ENCODE results near the gene PANK4. TPM values are rescaled to one million over a fixed set of nuclear protein-coding genes. Genes with fewer than 3 reads are reported as not detected.

The PANK4 gene
- total RNA-seq, 6 experiments from 2014 or later: 9.6 to 18.9 (median 13.4) TPM

- H3K27me3 ChIP-seq: peaks cover 0 to 5% of the 10 kb centered on the region in 2 donors
- no peak for TF ChIP-seq CTCF (IDR thresholded peaks at IDR 0.05)
- no peak for TF ChIP-seq POLR2A (IDR thresholded peaks at IDR 0.05)
- DNase-seq (no peak), ATAC-seq (no peak)
- H3K9me3 ChIP-seq: no peaks in the 10 kb centered on the region
- H3K27ac ChIP-seq: no peak overlapping the region
- peaks cover 0 to 22% (median 7%) of the 10 kb centered on the region in 4 donors for H3K4me1 ChIP-seq
- H3K36me3 ChIP-seq: no peaks in the 10 kb centered on the region
- H3K4me3 ChIP-seq: no peak overlapping the region
- intact Hi-C loops (cut with DNase I): no loop called here
- no CpG with 5 or more reads among the region's 15 CpGs for WGBS (ENCODE audit: insufficient coverage, low coverage, low lambda C conversion rate, missing lambda C conversion rate)
These were observed 54.8 kb downstream of the PANK4 start for GRCh38 chr1:2471587-2472001.

GRCh38 chr1:2471159-2471471, 55.3 kb downstream of the PANK4 start:
- no CpG with 5 or more reads among the region's 7 CpGs for WGBS (ENCODE audit: insufficient coverage, low coverage, low lambda C conversion rate, missing lambda C conversion rate)

GRCh38 chr1:2470290-2471158, 55.9 kb downstream of the PANK4 start:
- Histone ChIP-seq H3K9me3 (no peaks in the 10 kb centered on the region), H3K36me3 (no peaks in the 10 kb centered on the region), H3K4me3 (no peak overlapping the region), H3K27ac (no peak overlapping the region), H3K27me3 (peaks cover 0 to 8% of the 10 kb centered on the region in 2 donors), H3K4me1 (peaks cover 0 to 15% (median 5%) of the 10 kb centered on the region in 4 donors)
- intact Hi-C loops (cut with DNase I): no loop called here
- 28% methylated on average over 4 of the region's 27 CpGs for WGBS (ENCODE audit: insufficient coverage, low coverage, low lambda C conversion rate, missing lambda C conversion rate)
- TF ChIP-seq CTCF (IDR thresholded peaks at IDR 0.05): no peak
- TF ChIP-seq POLR2A (IDR thresholded peaks at IDR 0.05): no peak
- ATAC-seq: no peak
- DNase-seq: no peak

More at GRCh38 chr1:2471159-2471471, 55.3 kb downstream of the PANK4 start:
- peaks cover 0 to 8% of the 10 kb centered on the region in 2 donors for H3K27me3 ChIP-seq
- no peak for TF ChIP-seq POLR2A (IDR thresholded peaks at IDR 0.05)
- no peaks in the 10 kb centered on the region for H3K9me3 ChIP-seq
- H3K36me3 ChIP-seq: no peaks in the 10 kb centered on the region
- no peak overlapping the region for H3K4me3 ChIP-seq
- intact Hi-C loops (cut with DNase I): no loop called here
- peaks cover 0 to 21% (median 7%) of the 10 kb centered on the region in 4 donors for H3K4me1 ChIP-seq
- ATAC-seq: no peak
- no peak overlapping the region for H3K27ac ChIP-seq
- DNase-seq: no peak

GRCh38 chr1:2469103-2469940, 57.1 kb downstream of the PANK4 start:
- DNase-seq (no peak), ATAC-seq (no peak)
- peaks cover 0 to 8% of the 10 kb centered on the region in 2 donors for H3K27me3 ChIP-seq
- intact Hi-C loops (cut with DNase I): no loop called here
- no peak overlapping the region for H3K27ac ChIP-seq
- no peak for TF ChIP-seq CTCF (IDR thresholded peaks at IDR 0.05)
- H3K4me1 ChIP-seq: peaks cover 0 to 3% (median 0%) of the 10 kb centered on the region in 4 donors
- WGBS (ENCODE audit: insufficient coverage, low coverage, low lambda C conversion rate, missing lambda C conversion rate): no CpG with 5 or more reads among the region's 25 CpGs
- no peaks in the 10 kb centered on the region for H3K36me3 ChIP-seq
- no peak overlapping the region for H3K4me3 ChIP-seq
- H3K9me3 ChIP-seq: no peaks in the 10 kb centered on the region

- 13% methylated on average over 3 of the region's 10 CpGs for WGBS (ENCODE audit: insufficient coverage, low coverage, low lambda C conversion rate, missing lambda C conversion rate)
- Histone ChIP-seq H3K36me3 (no peaks in the 10 kb centered on the region), H3K27me3 (peaks cover 0 to 8% of the 10 kb centered on the region in 2 donors), H3K9me3 (no peaks in the 10 kb centered on the region), H3K4me1 (no peaks in the 10 kb centered on the region), H3K4me3 (no peak overlapping the region), H3K27ac (no peak overlapping the region)
- DNase-seq (no peak), ATAC-seq (no peak)
- TF ChIP-seq CTCF (IDR thresholded peaks at IDR 0.05) (no peak), POLR2A (IDR thresholded peaks at IDR 0.05) (no peak)
- intact Hi-C loops (cut with DNase I): no loop called here
These were observed 57.9 kb downstream of the PANK4 start for GRCh38 chr1:2468540-2468939.
